Measurements from ENCODE around the gene SNRPA.
"Not testable (repeated sequence)": the region's sequence is repeated elsewhere in the genome, so short reads cannot be mapped to it uniquely, and the experiment has no call there.

The SNRPA gene

GRCh38 chr19:40721140-40721486, 29.9 kb upstream of the SNRPA start:
- no peak for DNase-seq (ENCODE audit: low read depth in 2 of 2)

GRCh38 chr19:40721936-40722661, 28.9 kb upstream of the SNRPA start:
- no peak for DNase-seq (ENCODE audit: low read depth in 2 of 2)

- DNase-seq (ENCODE audit: low read depth in 2 of 2) = no peak
Observed at GRCh38 chr19:40723661-40724254, 27.2 kb upstream of the SNRPA start.

- no peak for DNase-seq (ENCODE audit: low read depth in 2 of 2)
Observed at GRCh38 chr19:40724315-40724714, 26.7 kb upstream of the SNRPA start.

- no peak for DNase-seq (ENCODE audit: low read depth in 2 of 2)
Observed at GRCh38 chr19:40724855-40725254, 26.1 kb upstream of the SNRPA start.

GRCh38 chr19:40726279-40726678, 24.7 kb upstream of the SNRPA start:
- no peak for DNase-seq (ENCODE audit: low read depth in 2 of 2)

GRCh38 chr19:40730065-40730464, 20.9 kb upstream of the SNRPA start:
- not testable (repeated sequence) for DNase-seq (ENCODE audit: low read depth in 2 of 2)

GRCh38 chr19:40732304-40732703, 18.7 kb upstream of the SNRPA start:
- not testable (repeated sequence) for DNase-seq (ENCODE audit: low read depth in 2 of 2)

GRCh38 chr19:40733149-40733548, 17.9 kb upstream of the SNRPA start:
- DNase-seq (ENCODE audit: low read depth in 2 of 2) = no peak

- no peak for DNase-seq (ENCODE audit: low read depth in 2 of 2)
Observed at GRCh38 chr19:40735013-40735771, 15.8 kb upstream of the SNRPA start.

- no peak for DNase-seq (ENCODE audit: low read depth in 2 of 2)
Observed at GRCh38 chr19:40736661-40737060, 14.3 kb upstream of the SNRPA start.

- no peak for DNase-seq (ENCODE audit: low read depth in 2 of 2)
Observed at GRCh38 chr19:40737102-40737644, 13.8 kb upstream of the SNRPA start.

- DNase-seq (ENCODE audit: low read depth in 2 of 2) = no peak
Observed at GRCh38 chr19:40739030-40739839, 11.8 kb upstream of the SNRPA start.

GRCh38 chr19:40739871-40740703, 10.9 kb upstream of the SNRPA start:
- DNase-seq (ENCODE audit: low read depth in 2 of 2) = no peak

GRCh38 chr19:40740747-40741146, 10.3 kb upstream of the SNRPA start:
- DNase-seq (ENCODE audit: low read depth in 2 of 2) = no peak

- no peak for DNase-seq (ENCODE audit: low read depth in 2 of 2)
Observed at GRCh38 chr19:40741527-40742390, 9.2 kb upstream of the SNRPA start.

- no peak for DNase-seq (ENCODE audit: low read depth in 2 of 2)
Observed at GRCh38 chr19:40742477-40742876, 8.5 kb upstream of the SNRPA start.

GRCh38 chr19:40742886-40743285, 8.1 kb upstream of the SNRPA start:
- no peak for DNase-seq (ENCODE audit: low read depth in 2 of 2)

GRCh38 chr19:40743926-40744325, 7.1 kb upstream of the SNRPA start:
- DNase-seq (ENCODE audit: low read depth in 2 of 2) = no peak
